ENCODE results near the gene SELENOS. TPM values are rescaled to one million over a fixed set of nuclear protein-coding genes. Genes with fewer than 3 reads are reported as not detected.
A peak's percentile ranks its signal among the peaks of the same experiment; 100 is the strongest.

The SELENOS gene, protein sequence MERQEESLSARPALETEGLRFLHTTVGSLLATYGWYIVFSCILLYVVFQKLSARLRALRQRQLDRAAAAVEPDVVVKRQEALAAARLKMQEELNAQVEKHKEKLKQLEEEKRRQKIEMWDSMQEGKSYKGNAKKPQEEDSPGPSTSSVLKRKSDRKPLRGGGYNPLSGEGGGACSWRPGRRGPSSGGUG
- 61.4 TPM for polyA plus RNA-seq (ENCODE audit: insufficient read length)
- long read RNA-seq, donor 1, transcript SELENOS-206 (3 exons, 556 nt), result minor isoform, 13 of 64 reads
- long read RNA-seq, donor 1, transcript SELENOS-203 (6 exons, 1,188 nt), result major isoform, 31 of 64 reads
- long read RNA-seq, donor 1, transcript SELENOS-204 (4 exons, 856 nt), result minor isoform, 11 of 64 reads
- long read RNA-seq, donor 1, partial matches to known transcripts, result 5 of 64 reads
- long read RNA-seq, donor 1, other reads (novel, unspliced or antisense), result 0 of 64 reads
- long read RNA-seq, donor 2, transcript SELENOS-206 (3 exons, 556 nt), result minor isoform, 6 of 34 reads
- long read RNA-seq, donor 2, transcript SELENOS-203 (6 exons, 1,188 nt), result major isoform, 24 of 34 reads
- long read RNA-seq, donor 2, partial matches to known transcripts, result 0 of 34 reads
- long read RNA-seq, donor 2, other reads (novel, unspliced or antisense), result 0 of 34 reads
- long read RNA-seq, donor 3, transcript SELENOS-203 (6 exons, 1,188 nt), result major isoform, 12 of 18 reads
- long read RNA-seq, donor 3, partial matches to known transcripts, result 0 of 18 reads
- long read RNA-seq, donor 3, other reads (novel, unspliced or antisense), result 0 of 18 reads
- long read RNA-seq, donor 4, transcript SELENOS-206 (3 exons, 556 nt), result major isoform, 5 of 8 reads
- long read RNA-seq, donor 4, partial matches to known transcripts, result 0 of 8 reads
- long read RNA-seq, donor 4, other reads (novel, unspliced or antisense), result 0 of 8 reads
- long read RNA-seq, donor 5, transcript SELENOS-203 (6 exons, 1,188 nt), result major isoform, 59 of 72 reads
- long read RNA-seq, donor 5, transcript SELENOS-206 (3 exons, 556 nt), result minor isoform, 12 of 72 reads
- long read RNA-seq, donor 5, partial matches to known transcripts, result 0 of 72 reads
- long read RNA-seq, donor 5, other reads (novel, unspliced or antisense), result 0 of 72 reads
- long read RNA-seq, donor 6, transcript SELENOS-206 (3 exons, 556 nt), result minor isoform, 16 of 56 reads
- long read RNA-seq, donor 6, transcript SELENOS-203 (6 exons, 1,188 nt), result major isoform, 18 of 56 reads
- long read RNA-seq, donor 6, transcript SELENOS-204 (4 exons, 856 nt), result minor isoform, 7 of 56 reads
- long read RNA-seq, donor 6, partial matches to known transcripts, result 10 of 56 reads
- long read RNA-seq, donor 6, other reads (novel, unspliced or antisense), result 0 of 56 reads
- long read RNA-seq, donor 7, transcript SELENOS-206 (3 exons, 556 nt), result minor isoform, 16 of 61 reads
- long read RNA-seq, donor 7, transcript SELENOS-203 (6 exons, 1,188 nt), result major isoform, 31 of 61 reads
- long read RNA-seq, donor 7, transcript SELENOS-204 (4 exons, 856 nt), result minor isoform, 10 of 61 reads
- long read RNA-seq, donor 7, partial matches to known transcripts, result 0 of 61 reads
- long read RNA-seq, donor 7, other reads (novel, unspliced or antisense), result 0 of 61 reads
- long read RNA-seq, donor 8, transcript SELENOS-203 (6 exons, 1,188 nt), result major isoform, 14 of 19 reads
- long read RNA-seq, donor 8, transcript SELENOS-206 (3 exons, 556 nt), result minor isoform, 5 of 19 reads
- long read RNA-seq, donor 8, partial matches to known transcripts, result 0 of 19 reads
- long read RNA-seq, donor 8, other reads (novel, unspliced or antisense), result 0 of 19 reads

DNA sequence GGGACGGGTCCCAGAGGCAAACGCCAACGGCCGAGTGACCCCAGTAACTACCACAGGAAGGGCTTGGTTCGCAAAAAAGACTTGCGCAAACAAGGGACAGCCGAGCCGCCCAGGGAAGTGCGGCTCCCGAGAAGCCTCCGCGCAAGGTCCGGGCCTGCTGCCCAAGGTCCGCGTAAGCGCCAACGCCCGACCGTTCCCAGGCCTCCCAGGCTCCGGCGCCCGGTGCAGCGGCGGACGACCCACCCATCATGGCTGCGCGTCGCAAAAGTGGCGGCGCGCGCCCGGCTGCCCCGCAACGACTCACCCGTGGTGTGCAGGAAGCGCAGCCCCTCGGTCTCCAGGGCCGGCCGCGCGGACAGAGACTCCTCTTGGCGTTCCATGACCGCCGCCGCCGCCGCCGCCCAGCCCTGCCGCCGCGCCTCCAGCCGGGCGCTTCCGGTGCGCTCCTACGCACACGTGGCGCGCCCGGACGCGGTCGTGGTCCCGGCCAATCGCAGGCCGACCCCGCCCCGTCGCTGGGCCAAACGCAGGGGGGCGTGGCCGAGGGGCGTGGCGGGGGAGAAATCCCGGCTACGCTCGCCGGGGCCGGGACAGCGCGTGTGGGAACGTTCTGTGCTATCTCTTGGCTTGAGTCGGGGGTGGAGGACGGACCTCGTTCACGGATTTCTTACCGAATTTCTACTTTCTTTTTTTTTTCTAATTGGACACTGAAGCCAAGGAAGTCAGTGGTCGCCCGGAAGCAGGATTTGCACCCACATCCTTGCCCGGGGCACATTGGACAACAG is at the start of gene SELENOS:
Gene SELENOS, minus strand, starts transcription at position 448 of the 785 bp plus-strand sequence. Its CDS starts 68 bp downstream, at position 380.
- peak; percentile 89 for DNase-seq

DNA sequence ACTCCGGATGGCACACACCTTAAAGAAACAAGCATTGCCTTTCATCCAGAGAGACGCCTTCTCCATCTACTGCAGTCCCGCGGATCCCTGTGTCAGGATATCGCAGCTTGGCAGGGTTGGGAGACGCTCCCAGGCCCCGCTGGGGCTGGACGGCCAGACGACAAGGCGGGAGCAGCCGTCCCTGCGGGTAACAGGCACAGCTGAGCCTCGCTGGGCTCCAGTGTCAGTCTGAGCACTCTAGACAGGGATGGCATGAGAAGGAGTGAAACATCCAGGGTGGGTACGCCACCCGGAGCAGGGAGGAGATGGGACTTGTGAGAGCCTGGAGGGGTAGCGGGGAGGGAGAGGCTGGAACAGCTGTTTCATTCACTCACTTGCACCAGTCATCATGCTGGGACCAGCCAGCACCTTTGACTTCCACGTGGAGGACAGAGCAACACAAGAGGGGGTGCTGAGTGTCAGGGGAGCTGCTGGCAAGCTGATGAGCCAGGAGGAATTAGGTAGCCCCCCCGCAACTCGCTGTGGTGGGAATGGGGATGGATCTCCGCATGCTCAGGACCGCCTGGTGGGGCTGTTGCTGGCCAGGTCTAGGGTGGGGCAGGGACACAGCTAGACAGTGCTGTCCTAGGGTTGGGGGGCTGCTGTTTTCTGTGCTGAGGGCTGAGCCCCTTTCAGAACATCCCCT is 49.3 kb upstream of the SELENOS start:
- no peak for DNase-seq

DNA sequence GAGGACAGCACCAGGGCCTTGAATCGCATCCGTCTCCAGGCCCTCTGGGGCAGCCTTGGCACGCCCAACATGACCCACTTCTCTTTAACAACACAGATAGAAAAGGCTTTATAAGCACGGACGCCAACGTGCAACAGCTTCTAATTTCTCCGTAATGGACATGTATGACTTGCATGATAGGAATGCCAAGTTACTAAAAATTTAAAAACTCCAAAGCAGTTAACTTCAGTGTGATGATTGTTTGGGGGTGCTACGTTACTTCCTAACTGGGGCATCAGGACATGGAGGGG is 48.7 kb upstream of the SELENOS start:
- DNase-seq, result no peak

DNA sequence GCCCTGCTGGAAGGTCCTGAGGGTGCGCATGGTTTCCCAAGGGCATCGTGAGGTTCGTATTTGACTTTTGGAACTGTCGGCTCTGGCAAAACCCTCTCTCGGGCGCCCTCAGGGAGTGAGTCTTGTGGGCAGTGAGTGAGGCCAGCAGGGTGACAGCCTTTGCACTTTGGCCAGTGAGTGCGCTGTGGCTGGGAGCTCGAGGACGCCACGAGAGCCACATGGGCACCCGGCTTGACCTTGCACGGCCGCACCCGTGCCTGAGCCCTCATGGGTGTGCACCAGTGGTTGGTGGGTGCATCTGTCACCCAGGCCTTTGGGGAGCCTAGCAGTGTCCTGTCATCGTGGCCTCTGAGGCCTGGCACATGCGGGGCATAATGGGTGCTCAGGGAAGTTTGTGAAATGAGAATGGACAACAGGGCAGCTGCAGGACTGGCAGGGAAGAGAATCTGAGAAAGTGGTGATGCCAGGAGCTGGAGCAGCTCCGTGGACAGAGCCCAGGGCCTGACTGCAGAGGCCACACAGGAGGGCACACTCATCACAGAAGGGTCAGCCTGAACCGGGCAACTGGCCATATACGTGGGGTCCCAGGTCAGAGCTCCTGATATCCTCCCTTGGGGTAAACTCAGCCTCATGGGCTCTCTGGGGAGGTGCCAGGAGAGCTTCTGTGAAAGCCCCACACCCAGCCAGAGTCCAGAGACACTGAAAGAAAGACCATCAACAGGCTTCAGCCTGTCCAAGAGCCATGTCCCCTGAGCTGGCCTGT is 48.2 kb upstream of the SELENOS start:
- no peak for DNase-seq

DNA sequence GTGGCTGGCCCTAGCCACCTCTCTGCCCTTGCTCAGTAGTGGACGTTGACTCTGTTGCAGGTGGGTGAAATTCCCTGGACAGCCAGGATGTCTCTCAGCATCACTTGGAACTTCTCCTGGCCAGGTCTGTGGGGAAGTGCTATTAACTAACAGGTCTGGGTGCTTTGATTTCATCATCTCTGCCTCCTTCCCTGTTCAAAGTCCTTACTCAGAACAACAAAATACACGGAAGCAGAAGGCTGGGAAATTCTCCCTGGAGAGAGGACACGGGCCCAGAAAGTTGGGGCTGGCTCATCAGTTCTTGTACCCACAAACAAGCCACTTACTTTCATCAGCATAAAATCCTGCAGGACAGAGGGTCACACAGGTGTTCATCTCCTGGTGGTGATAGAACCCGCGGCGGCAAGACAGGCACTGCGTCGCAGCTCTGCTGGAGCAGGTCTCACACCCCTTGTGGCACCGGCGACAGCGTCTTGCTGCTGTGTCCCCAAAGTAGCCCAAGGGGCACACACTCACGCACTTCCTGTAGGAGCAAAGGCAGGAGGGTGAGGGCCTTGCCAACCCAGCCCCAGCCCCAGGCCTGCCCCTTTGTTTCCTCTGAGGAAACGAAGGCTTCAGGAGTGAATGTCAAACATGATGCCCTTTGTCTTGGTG is 47.4 kb upstream of the SELENOS start:
- DNase-seq, result no peak

DNA sequence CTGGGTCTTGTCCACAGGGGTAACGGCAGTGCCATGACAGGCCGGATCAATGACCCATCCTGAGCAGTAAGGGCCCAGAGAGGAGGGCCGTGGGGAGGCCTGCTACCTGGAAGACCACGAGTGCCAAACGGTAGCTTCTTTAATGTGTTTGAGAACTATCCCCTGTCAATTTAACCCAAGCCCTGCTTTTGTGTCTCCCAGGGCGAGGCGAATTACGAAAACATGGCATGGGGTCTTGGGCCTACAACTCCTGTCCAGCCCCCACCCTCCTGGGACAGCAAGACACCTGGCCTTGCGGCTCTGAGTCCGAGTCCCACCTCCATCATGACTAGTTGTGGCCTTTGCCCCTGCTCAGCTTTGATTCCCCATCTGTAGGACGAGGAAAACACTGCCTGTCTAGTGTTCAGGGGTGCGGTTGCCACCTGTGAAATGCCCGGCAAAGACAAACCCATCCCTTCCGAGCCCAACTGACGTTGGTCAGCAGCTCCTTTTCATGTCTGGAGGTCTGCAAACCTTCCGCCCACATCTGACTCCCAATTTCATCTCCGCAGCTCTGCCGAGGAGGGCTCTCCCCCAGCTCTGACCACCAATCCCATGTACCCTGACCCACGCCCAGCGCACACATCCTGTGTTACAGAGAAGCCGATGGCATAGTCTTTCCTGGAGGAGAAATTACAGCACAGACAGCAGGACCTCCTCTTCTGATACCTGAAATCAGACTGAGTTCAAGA is 46.7 kb upstream of the SELENOS start:
- no peak for DNase-seq

DNA sequence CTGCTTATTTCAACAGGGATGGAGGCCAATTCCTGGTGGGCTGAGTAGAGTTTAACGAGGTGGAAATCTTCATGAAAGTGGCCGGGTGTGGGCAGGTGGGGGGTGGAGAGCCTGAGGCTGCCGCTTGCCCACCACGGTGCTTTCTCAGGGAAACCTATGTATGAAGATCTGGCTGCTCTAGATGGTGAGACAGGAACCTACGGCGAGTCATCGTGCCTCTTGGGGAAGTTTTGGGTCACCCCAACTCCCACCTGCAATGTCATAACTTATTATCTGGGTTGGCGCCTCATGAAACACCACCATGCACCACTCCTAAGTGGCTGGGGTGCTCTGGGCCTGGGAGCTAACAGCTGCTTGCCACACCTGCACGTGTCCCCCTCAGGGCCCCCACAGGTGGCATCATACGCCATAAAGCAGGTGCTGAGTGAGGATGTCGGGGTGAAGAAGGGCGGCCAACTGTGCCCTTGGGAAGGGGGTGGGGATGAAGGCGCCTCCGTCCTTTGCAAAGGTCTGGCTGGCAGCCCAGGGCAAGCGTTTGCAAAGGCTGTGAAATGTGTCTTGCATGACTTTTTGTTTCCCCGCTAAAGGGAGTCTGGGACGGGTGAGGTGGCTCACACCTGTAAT is 45.7 kb upstream of the SELENOS start:
- DNase-seq, result no peak

DNA sequence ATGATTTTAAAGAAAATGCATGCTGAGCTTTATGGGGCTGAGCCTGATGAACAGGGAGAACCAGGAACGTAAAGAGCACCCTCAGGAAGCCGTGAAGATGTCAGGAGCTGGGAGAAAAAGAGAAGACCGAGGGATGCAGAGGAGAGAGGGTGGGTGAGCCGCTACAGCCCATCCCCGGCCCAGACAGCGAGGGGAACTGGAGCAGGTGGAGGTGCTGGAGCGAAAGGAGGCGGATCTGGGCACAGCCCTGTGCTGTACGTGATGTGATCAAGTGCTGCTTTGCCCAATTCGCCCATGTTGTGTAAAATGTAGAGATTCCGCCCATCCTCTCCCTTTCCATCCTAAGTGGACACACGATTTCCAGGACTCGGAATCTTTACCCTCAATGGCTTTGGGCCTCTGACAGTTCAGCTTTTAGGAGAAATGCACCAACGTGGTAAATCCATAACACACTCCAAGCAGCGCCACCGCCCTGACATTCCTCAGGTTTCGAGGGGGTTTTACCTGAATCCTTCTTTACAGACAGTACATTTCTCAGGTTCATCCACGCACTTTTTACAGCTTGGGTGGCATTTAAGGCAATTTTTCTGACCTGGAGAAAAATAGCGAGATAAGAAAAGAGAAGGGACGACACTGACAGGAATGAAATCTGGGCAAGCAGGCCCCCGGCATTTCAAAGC is 44.9 kb upstream of the SELENOS start:
- no peak for DNase-seq

DNA sequence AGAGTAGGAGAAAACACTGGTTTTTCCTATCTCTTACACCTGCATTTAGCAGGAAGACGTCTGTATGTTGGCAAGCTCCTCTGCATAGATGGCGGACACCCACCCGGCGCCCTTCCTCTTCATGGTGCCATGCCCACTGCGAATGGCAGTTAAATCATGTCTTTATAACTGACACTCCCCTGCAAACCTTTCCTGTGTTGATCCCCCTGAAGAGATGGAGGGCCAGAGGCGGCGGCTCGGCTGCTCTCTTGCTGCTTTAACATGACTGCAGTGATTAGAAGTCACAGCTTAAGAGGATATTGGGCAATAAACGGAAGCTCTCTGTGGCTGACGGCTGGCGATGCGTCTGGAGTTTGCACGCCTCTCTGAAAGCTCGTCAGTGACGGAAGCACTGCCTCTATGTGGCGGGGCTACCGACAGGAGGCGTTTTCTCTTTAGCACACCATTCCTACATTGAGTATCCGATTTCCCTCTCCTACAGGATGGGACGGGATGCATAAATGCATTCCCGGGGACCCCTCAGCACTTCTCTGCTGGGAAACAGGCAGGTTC is 43.3 kb upstream of the SELENOS start:
- DNase-seq, result peak; percentile 34

DNA sequence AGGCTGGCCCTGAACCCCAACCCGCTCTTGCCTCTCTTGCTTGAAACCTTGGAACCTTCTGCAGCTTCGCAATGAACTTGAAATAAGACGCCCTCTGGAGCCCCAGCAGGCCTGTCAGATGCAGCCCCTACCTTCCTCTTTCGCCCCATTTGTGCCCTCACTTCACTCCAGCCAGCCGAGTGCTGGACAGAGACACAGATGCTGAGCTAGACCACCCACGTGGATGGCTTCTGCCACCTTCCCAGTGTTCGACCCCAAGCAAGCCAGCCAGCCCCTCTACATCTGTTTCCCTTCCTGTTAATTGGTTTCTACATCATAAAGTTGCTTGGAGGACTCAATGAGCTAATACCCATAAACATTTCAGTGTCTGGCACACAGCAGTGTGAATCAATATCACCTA is 41.6 kb upstream of the SELENOS start:
- no peak for DNase-seq

DNA sequence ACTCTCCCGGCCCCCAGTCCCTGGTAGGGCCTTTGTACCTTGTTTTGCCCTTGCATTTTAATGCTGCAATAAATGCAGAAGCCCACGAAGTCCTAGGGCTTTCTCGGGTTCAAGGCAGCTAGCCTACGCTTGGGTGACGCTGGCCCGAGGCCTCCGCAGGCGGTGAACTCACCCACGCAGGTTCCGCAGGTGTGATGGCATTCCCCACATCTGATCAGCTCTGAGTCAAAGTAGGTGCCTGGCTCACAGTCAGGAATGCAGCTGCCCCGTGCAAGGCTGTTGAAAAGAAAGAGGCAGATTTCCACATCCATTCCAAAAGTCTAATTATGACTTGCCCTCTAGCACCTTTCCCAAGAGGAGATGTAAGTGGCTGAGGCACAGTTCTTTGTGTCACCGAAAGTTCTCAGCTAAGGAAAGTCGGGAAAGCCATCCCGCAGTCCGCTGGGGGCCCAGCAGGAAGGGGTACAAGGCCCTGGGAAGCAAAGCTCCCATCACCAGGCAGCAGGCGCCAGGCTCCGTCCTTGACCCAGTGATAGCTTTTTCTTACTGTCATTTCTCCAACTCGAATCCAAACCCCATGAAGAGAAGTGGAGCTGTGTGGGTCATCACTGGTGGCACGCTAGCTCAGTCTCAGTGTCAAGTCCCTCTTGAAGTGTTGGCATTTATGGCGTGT is 41.0 kb upstream of the SELENOS start:
- DNase-seq, result no peak

DNA sequence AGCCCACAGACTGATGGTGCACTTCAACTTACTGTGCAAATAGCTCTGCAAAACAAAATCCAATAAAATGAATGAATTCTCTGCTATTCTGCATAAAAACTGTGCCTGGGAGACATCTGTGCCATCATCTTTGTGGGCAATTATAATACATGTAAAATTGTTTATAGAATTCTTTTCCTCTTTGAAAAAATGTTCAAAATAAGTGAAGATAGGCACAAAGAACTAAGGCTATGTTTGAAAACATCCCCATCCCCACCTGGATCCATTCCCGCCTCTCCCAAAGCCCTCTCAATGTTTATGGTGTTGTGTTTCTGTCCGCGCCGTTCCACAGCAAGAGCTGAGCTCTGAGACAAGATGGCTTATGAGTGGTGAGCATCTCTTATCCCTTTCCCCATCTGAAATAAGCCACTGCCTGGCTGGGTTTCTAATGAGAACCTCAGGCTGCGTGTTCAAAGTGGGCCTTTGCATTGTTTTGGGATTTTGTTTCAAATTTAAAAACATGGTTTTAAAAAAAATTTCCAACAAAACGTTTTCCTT is 40.1 kb upstream of the SELENOS start:
- no peak for DNase-seq

DNA sequence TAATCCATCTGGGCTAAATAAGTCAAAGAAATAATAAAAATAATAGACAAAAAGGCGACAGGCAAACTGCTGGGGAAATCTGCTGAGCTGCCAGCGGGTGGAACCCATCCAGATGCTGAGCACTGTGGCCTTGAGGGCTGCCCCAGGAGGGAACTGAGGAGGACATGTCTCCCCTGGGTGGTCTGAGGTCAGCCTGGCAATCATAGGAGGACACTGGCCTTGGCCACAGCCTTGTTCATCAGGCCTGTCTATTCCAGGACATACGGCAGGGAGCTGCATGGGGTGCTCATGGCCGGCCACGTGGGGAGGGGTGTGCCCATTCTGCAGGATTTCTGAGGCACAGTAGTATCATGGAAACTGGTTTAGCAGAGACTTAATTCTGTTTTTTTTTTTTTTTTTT is 39.2 kb upstream of the SELENOS start:
- DNase-seq, result no peak

DNA sequence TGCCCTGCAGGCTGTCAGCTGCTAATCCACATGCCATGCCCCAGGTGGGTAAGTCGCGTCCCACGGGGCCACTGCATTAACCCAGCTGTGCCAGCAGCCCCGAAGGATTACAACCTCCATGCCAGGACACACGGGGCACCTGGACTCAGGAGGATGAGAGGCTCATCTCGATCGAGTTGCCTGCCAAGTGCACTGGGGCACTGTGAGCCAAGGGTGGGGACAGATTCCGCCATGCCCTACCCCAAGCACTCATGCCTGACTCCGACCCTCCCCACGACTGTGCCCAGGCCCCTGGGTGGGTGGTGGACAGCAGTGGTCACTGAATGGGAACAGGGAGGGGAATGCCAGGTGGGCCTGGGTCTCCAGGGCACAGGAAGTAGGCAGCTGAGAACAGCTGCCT is 38.5 kb upstream of the SELENOS start:
- no peak for DNase-seq

DNA sequence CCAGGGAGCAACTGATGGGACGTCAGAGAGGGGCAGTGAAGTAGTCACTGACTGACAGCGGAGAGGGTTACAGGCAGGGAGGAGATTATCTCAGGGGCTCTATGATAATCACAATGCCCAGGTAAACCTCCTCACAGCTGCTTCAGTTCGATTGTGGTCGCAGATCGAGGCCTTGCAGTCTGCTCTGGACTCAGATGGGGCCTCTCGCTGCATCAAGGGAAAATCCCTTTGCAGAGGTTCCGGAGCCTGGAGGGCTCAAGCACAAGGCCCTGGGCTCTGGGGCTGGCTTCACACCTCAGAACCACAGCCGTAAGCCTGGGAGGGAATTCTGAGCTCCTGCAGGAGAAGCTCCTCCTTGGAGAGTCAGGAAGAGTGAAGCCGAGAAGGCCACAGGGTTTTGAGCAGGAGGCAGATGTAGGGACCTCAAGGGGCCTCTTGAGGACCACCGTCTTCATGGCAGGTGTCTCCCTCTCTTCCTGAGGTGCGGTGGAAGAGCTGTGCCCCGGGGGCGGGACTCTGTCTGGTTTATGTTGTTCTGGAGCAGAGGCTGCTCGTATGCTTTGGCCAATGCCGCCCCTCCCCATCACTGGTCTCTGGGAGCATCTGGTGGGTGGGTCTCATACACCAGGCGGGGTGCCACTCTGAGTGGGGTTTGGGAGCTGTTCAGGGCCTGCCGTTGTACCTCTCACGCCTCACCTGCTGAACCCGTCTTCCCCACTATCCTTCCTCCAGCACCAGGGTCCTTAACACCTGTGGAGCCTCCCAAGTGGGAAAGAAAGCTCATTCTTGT is 37.2 kb upstream of the SELENOS start:
- DNase-seq, result no peak

All from left kidney (tissue), 8 donors.